Gastroesophageal sphincter (tissue), 3 donors: ENCODE measurements around the gene TNFAIP8.

Source experiments
- POLR2A ChIP-seq, 2 donors: fragments of 450-650 bp; IDR thresholded peaks; one replicate each; pipeline ENCODE4 v1.6.1; 2017; ENCODE audit warnings: antibody characterized with exemption in 2 of 2, mild to moderate bottlenecking in 2 of 2, moderate library complexity in 1 of 2
- TF ChIP-seq, protein P1 (sequence below), 4 experiments: fragments of 200-600 bp in 2 of 4; fragments of 450-650 bp in 2 of 4; sonication (generic) in 1 of 4; IDR thresholded peaks; one replicate each; pipeline ENCODE4 v1.5.1; 2017 to 2019; ENCODE audit warnings: antibody characterized with exemption in 4 of 4, mild to moderate bottlenecking in 2 of 4, moderate library complexity in 2 of 4

GRCh38 chr5:119404033-119404432 is 48.2 kb downstream of the TNFAIP8 start:
- TF ChIP-seq, protein P1, sequence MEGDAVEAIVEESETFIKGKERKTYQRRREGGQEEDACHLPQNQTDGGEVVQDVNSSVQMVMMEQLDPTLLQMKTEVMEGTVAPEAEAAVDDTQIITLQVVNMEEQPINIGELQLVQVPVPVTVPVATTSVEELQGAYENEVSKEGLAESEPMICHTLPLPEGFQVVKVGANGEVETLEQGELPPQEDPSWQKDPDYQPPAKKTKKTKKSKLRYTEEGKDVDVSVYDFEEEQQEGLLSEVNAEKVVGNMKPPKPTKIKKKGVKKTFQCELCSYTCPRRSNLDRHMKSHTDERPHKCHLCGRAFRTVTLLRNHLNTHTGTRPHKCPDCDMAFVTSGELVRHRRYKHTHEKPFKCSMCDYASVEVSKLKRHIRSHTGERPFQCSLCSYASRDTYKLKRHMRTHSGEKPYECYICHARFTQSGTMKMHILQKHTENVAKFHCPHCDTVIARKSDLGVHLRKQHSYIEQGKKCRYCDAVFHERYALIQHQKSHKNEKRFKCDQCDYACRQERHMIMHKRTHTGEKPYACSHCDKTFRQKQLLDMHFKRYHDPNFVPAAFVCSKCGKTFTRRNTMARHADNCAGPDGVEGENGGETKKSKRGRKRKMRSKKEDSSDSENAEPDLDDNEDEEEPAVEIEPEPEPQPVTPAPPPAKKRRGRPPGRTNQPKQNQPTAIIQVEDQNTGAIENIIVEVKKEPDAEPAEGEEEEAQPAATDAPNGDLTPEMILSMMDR (IDR thresholded peaks at IDR 0.05): no peak
- no peak for TF ChIP-seq POLR2A (IDR thresholded peaks at IDR 0.05)
